HepG2 (cell line): ENCODE measurements around the gene RRAD. TPM values are rescaled to one million over a fixed set of nuclear protein-coding genes. Genes with fewer than 3 reads are reported as not detected.
A peak's percentile ranks its signal among the peaks of the same experiment; 100 is the strongest.

Experiments used
- ATAC-seq: fragments of 200-7000 bp; cut with Tn5 transposase; 3 replicates; pipeline ENCODE4 v1.9.1; 2020; ENCODE audit warnings: mild to moderate bottlenecking, moderate library complexity
- BruUV-seq: library from RNA; stranded (reverse); fragments of 400-500 nt; replicated peaks from 2 replicates; lab custom pipeline; 2021; lab: Mats Ljungman, UMichigan
- CTCF ChIA-PET: fragments of 300-600 bp; formaldehyde crosslinking; extraction: SDS; loops from one replicate; lab custom pipeline; 2021; ENCODE audit warnings: low total read pairs, inconsistent platforms, low intra/inter-chr PET ratio; lab: Yijun Ruan, JAX
- POLR2A ChIA-PET: fragments of 350-600 bp; sonication (Branson Sonifier 250); formaldehyde crosslinking; loops from one replicate; lab custom pipeline; 2020; ENCODE audit warnings: antibody characterized with exemption, inconsistent platforms; lab: Yijun Ruan, JAX
- DNase-seq: peaks from one replicate; pipeline ENCODE4 v3.0.0-alpha.2; 2015; ENCODE audit warnings: low spot score
- FAIRE-seq: peaks from 3 replicates; lab custom pipeline; 2011; peaks lifted over from hg19 to GRCh38; lab: Jason Lieb, UNC
- H2AFZ ChIP-seq: one replicate; pipeline ENCODE4 v1.6.1; 2011; ENCODE audit warnings: low read length, inconsistent platforms
- H3K27ac ChIP-seq: fragments of 300-600 bp; 3 replicates; pipeline ENCODE4 v1.8.0; 2011; ENCODE audit warnings: mixed run types, mild to moderate bottlenecking, mixed read lengths, low read length, inconsistent platforms; ENCODE audit not compliant: insufficient read depth; ENCODE audit errors: extremely low read length
- H3K27me3 ChIP-seq, 2 experiments: fragments of 200-600 bp in 1 of 2; 2 replicates in 1 of 2; 3 replicates in 1 of 2; pipeline versions ENCODE4 v1.6.0 to v1.8.0; 2011; ENCODE audit warnings: low read length in 2 of 2, mild to moderate bottlenecking in 2 of 2, moderate library complexity in 2 of 2, inconsistent platforms in 1 of 2; ENCODE audit not compliant: insufficient read depth in 2 of 2, control insufficient read depth in 1 of 2
- H3K36me3 ChIP-seq, 2 experiments: fragments of 200-600 bp in 1 of 2; replicated peaks in 1 of 2; 2 replicates in 1 of 2; 3 replicates in 1 of 2; pipeline versions ENCODE4 v1.5.1 to v1.8.0; 2011; ENCODE audit warnings: low read length in 2 of 2, inconsistent platforms in 1 of 2; ENCODE audit not compliant: insufficient read depth in 2 of 2, control insufficient read depth in 1 of 2
- H3K4me1 ChIP-seq: 2 replicates; pipeline ENCODE4 v1.5.1; 2012; ENCODE audit warnings: low read length, inconsistent platforms; ENCODE audit not compliant: insufficient read depth
- H3K4me2 ChIP-seq: 2 replicates; pipeline ENCODE4 v1.6.0; 2011; ENCODE audit warnings: low read depth, low read length, inconsistent platforms
- H3K4me3 ChIP-seq, 3 experiments: fragments of 200-600 bp in 1 of 3; sonication (generic), shearing (Covaris generic) in 1 of 3; replicated peaks in 1 of 3; 2 replicates each; pipeline ENCODE4 v1.5.1; 2011 to 2016; ENCODE audit warnings: low read length in 3 of 3, inconsistent platforms in 2 of 3, low read depth in 2 of 3, mild to moderate bottlenecking in 2 of 3, control low read depth in 1 of 3, mixed read lengths in 1 of 3; ENCODE audit not compliant: insufficient read depth in 1 of 3
- H3K79me2 ChIP-seq: one replicate; pipeline ENCODE4 v1.6.1; 2011; ENCODE audit warnings: low read length, inconsistent platforms; ENCODE audit not compliant: insufficient read depth
- H3K9ac ChIP-seq: 2 replicates; pipeline ENCODE4 v1.6.0; 2011; ENCODE audit warnings: mild to moderate bottlenecking, low read depth, low read length, inconsistent platforms; ENCODE audit not compliant: insufficient read depth
- H3K9me3 ChIP-seq: 2 replicates; pipeline ENCODE4 v1.5.1; 2012; ENCODE audit warnings: mild to moderate bottlenecking, low read length
- H4K20me1 ChIP-seq: 2 replicates; pipeline ENCODE4 v1.6.0; 2011; ENCODE audit warnings: inconsistent platforms, mild to moderate bottlenecking, low read length, moderate library complexity; ENCODE audit not compliant: insufficient read depth
- CEBPB ChIP-seq: IDR thresholded peaks from 2 replicates; pipeline ENCODE4 v1.6.1; 2011; ENCODE audit warnings: low read depth, low read length, improper control_type of control experiment, borderline replicate concordance
- CEBPG ChIP-seq: IDR thresholded peaks from 2 replicates; pipeline ENCODE4 v1.6.1; 2016
- CREBL2 ChIP-seq: sonication (generic); formaldehyde crosslinking; IDR thresholded peaks from 2 replicates; pipeline ENCODE4 v1.8.1; 2023; ENCODE audit warnings: missing genetic modification reagents, mild to moderate bottlenecking, borderline replicate concordance
- GATA4 ChIP-seq: sonication (generic); IDR thresholded peaks from 2 replicates; pipeline ENCODE4 v1.6.1; 2016; ENCODE audit warnings: antibody characterized with exemption, low read depth, borderline replicate concordance
- MAZ ChIP-seq, 2 experiments: sonication (generic) in 1 of 2; formaldehyde crosslinking in 1 of 2; IDR thresholded peaks; 2 replicates each; pipeline versions ENCODE4 v1.5.0 to v1.6.1; 2012 to 2020; ENCODE audit warnings: low read depth in 2 of 2, mild to moderate bottlenecking in 2 of 2, borderline replicate concordance in 1 of 2, improper control_type of control experiment in 1 of 2, low read length in 1 of 2, missing genetic modification reagents in 1 of 2, moderate library complexity in 1 of 2
- MBNL3 ChIP-seq: fragments of 250-450 bp; sonication (Bioruptor Pico); conservative IDR thresholded peaks from 2 replicates; pipeline ENCODE4 v1.8.0; 2022; ENCODE audit warnings: mild to moderate bottlenecking, inconsistent platforms
- NPAS2 ChIP-seq: sonication (generic); formaldehyde crosslinking; IDR thresholded peaks from 2 replicates; pipeline ENCODE4 v1.8.0; 2022; ENCODE audit warnings: mild to moderate bottlenecking, missing genetic modification reagents, borderline replicate concordance
- PAWR ChIP-seq: sonication (generic); formaldehyde crosslinking; IDR thresholded peaks from 2 replicates; pipeline ENCODE4 v1.4.0; 2020; ENCODE audit warnings: missing genetic modification reagents, mild to moderate bottlenecking, borderline replicate concordance
- WIZ ChIP-seq: sonication (generic); formaldehyde crosslinking; IDR thresholded peaks from 2 replicates; pipeline ENCODE4 v1.5.1; 2020; ENCODE audit warnings: mild to moderate bottlenecking, missing genetic modification reagents
- ZNF205 ChIP-seq: IDR thresholded peaks from 2 replicates; pipeline ENCODE4 v1.6.1; 2018; ENCODE audit warnings: missing biosample characterization, missing genetic modification reagents
- ZNF460 ChIP-seq: sonication (generic); formaldehyde crosslinking; IDR thresholded peaks from 2 replicates; pipeline ENCODE4 v1.5.1; 2020; ENCODE audit warnings: missing genetic modification reagents, mild to moderate bottlenecking, borderline replicate concordance
- ZNF567 ChIP-seq: sonication (generic); formaldehyde crosslinking; IDR thresholded peaks from 2 replicates; pipeline ENCODE4 v1.8.1; 2023; ENCODE audit warnings: mild to moderate bottlenecking, missing genetic modification reagents, borderline replicate concordance
- ZNF589 ChIP-seq: sonication (generic); formaldehyde crosslinking; conservative IDR thresholded peaks from 2 replicates; pipeline ENCODE4 v1.8.0; 2022; ENCODE audit warnings: mild to moderate bottlenecking, moderate library complexity, missing genetic modification reagents
- WGBS: methylation state at CpG from one replicate; pipeline ENCODE4 v1.1.6; 2017; ENCODE audit warnings: low lambda C conversion rate; 5-methylcytosine and 5-hydroxymethylcytosine counted together
- in situ Hi-C: cut with HindIII; loops from 2 replicates; pipeline ENCODE4 v1.10.0; 2017; ENCODE audit warnings: low pct_unique_long_range_greater_than_20kb; ENCODE audit not compliant: extremely low pct_ligation_motif_present
- intact Hi-C: fragments of 100-400 bp; cut with micrococcal nuclease; formaldehyde crosslinking; loops from one replicate; pipeline ENCODE4 v1.10.0; 2022; ENCODE audit not compliant: unreplicated experiment
- polyA plus RNA-seq, 8 experiments: library from polyadenylated mRNA; depleted of rRNA in 3 of 8; stranded (reverse) in 7 of 8; unstranded in 1 of 8; fragments of >200 nt; fragmentation: Illumina TruSeq in 4 of 8; extraction: Trizol in 4 of 8; gene quantifications; 2 replicates each; pipeline versions ENCODE4 v1.2.1 to v1.2.3, GENCODE V29; 2011 to 2016; ENCODE audit warnings: low read depth in 4 of 8, missing spikeins in 1 of 8, mixed read lengths in 1 of 8; ENCODE audit not compliant: insufficient read depth in 1 of 8
- total RNA-seq, 5 experiments: library from RNA; depleted of rRNA; stranded (reverse); fragments of >200 nt; fragmentation: Illumina TruSeq; extraction: Trizol; gene quantifications; 2 replicates each; pipeline ENCODE4 v1.2.3, GENCODE V29; 2016; ENCODE audit warnings: low read depth in 1 of 5

The RRAD gene
- total and polyA plus RNA-seq, 2 of the 13 experiments (the other 11 are each of a cell fraction or from before 2014, with no cell fraction given), result 0.80 to 1.1 TPM

GRCh38 chr16:66872559-66872942, 52.8 kb downstream of the RRAD start:
- Histone ChIP-seq H3K9me3 (no peaks in the 10 kb centered on the region), H3K79me2 (no peaks in the 10 kb centered on the region), H3K4me2 (peak overlapping the region; percentile 94), H3K36me3 (no peaks in the 10 kb centered on the region), H3K27me3 (peaks cover 0 to 8% of the 10 kb centered on the region in 2 experiments; a peak in 2 of 5 replicates), H4K20me1 (no peaks in the 10 kb centered on the region), H3K27ac (no peak overlapping the region), H3K4me3 (peak overlapping the region in 2 of 3 experiments; percentile 18 to 66; a peak in 5 of 6 replicates), H3K4me1 (peaks cover 30% of the 10 kb centered on the region), H3K9ac (no peak overlapping the region), H2AFZ (no peak overlapping the region)
- 44% methylated on average over 4 of the region's 4 CpGs for WGBS
- ChIA-PET POLR2A (interaction anchor here (0.9 to 1.7 kb wide), 3 partner anchors 33 to 121 kb away, joined by 4 to 13 read pairs (median 5); partner anchors contain the start of genes DYNC1LI2 and NAE1), CTCF (interaction anchor here (1.0 kb wide), 1 partner anchor 41 kb away, joined by 4 read pairs; no protein-coding TSS in a partner anchor)
- no peak for FAIRE-seq
- intact Hi-C loops, result loop anchor here (5.0 kb wide), 1 partner anchor 210 kb away; no protein-coding TSS in a partner anchor
- no TSS peak for BruUV-seq
- in situ Hi-C loops, result loop anchor here (25.0 kb wide), 1 partner anchor 460 kb away; no protein-coding TSS in a partner anchor
- TF ChIP-seq MAZ (IDR thresholded peaks at IDR 0.05; ENCODE audit: borderline replicate concordance, low read depth, low read length) (no peak), MAZ (CRISPR knock-in tag; IDR thresholded peaks at IDR 0.05; ENCODE audit: low read depth) (no peak), ZNF460 (CRISPR knock-in tag) (peak; percentile 71; the same call in 1 of the 2 replicates), ZNF589 (CRISPR knock-in tag) (no peak), PAWR (CRISPR knock-in tag) (no peak), CEBPB (peak; percentile 72), WIZ (CRISPR knock-in tag) (0 out of 2 replicates have a peak, but pooled peaks have one; percentile 4), MBNL3 (CRISPR knock-in tag) (no peak), NPAS2 (CRISPR knock-in tag) (no peak), CEBPG (CRISPR knock-in tag) (peak; percentile 51; the same call in 1 of the 2 replicates), ZNF567 (CRISPR knock-in tag) (no peak), ZNF205 (no peak), GATA4 (no peak), CREBL2 (CRISPR knock-in tag) (no peak)
- ATAC-seq, result no peak
- no peak for DNase-seq
